GM10248 (cell line): ENCODE measurements around the gene TRIOBP.

Experiments
- CTCF ChIA-PET: fragments of 300-600 bp; sonication (Branson Sonifier 250); formaldehyde crosslinking; extraction: SDS; loops from one replicate; lab custom pipeline; 2021; ENCODE audit warnings: antibody characterized with exemption; lab: Yijun Ruan, JAX
- POLR2A ChIA-PET: fragments of 350-650 bp; sonication (Branson Sonifier 250); formaldehyde crosslinking; extraction: SDS; loops from one replicate; lab custom pipeline; 2020; ENCODE audit warnings: antibody characterized with exemption; lab: Yijun Ruan, JAX
- DNase-seq: peaks from one replicate; pipeline ENCODE4 v3.0.0; 2012; ENCODE audit errors: extremely low spot score
- CTCF ChIP-seq: IDR thresholded peaks from 2 replicates; pipeline ENCODE4 v1.5.1; 2012; ENCODE audit warnings: mild to moderate bottlenecking, low read depth; ENCODE audit errors: extremely low read depth, missing control alignments, control extremely low read depth

Gene TRIOBP

GRCh38 chr22:37823134-37823985, 126.5 kb downstream of the TRIOBP start, which contains the start of gene GALR3:
Gene GALR3, plus strand, starts transcription at chr22:37823382. Its CDS starts 25 bp downstream, at chr22:37823407.
- POLR2A ChIA-PET, result no interaction called here
- CTCF ChIA-PET, result interaction anchor here (0.7 to 1.5 kb wide), 7 partner anchors 8 to 216 kb away, joined by 3 to 4 read pairs (median 3); no protein-coding TSS in a partner anchor
- no peak for TF ChIP-seq CTCF
- no peak for DNase-seq

- TF ChIP-seq CTCF, result peak; percentile 3
- ChIA-PET POLR2A (interaction anchor here (0.6 kb wide), 1 partner anchor 78 kb away, joined by 3 read pairs; no protein-coding TSS in a partner anchor), CTCF (interaction anchor here (0.7 to 9.6 kb wide), 2 partner anchors 8 to 38 kb away, joined by 4 to 86 read pairs; no protein-coding TSS in a partner anchor)
- no peak for DNase-seq
Observed at GRCh38 chr22:37824674-37825641, 128.1 kb downstream of the TRIOBP start.
